Activated CD4-positive, CD25-positive, alpha-beta regulatory T cell treated with anti-CD3 and anti-CD28 coated beads, Interleukin-2, amount 50 U/mL, for 72 hours (primary cell): Measurements from ENCODE around the gene HMGB1.

ENCODE experiments used
- DNase-seq: peaks from one replicate; pipeline ENCODE4 v3.0.0; 2021

The HMGB1 gene

GRCh38 chr13:30429721-30430694 is 35.7 kb downstream of the HMGB1 start:
- DNase-seq: no peak

- DNase-seq: no peak
Observed at GRCh38 chr13:30429235-30429634, 36.5 kb downstream of the HMGB1 start.

- DNase-seq: no peak
Observed at GRCh38 chr13:30423891-30424290, 41.8 kb downstream of the HMGB1 start.

- peak; percentile 75 for DNase-seq
Observed at GRCh38 chr13:30422054-30422839, 43.5 kb downstream of the HMGB1 start, which contains the start of gene UBE2L5. UBE2L5 (plus strand) TSS chr13:30422493; CDS start chr13:30427991, 5,498 bp downstream.

- peak; percentile 47 for DNase-seq
Observed at GRCh38 chr13:30421093-30422053, 44.4 kb downstream of the HMGB1 start.

- DNase-seq: no peak
Observed at GRCh38 chr13:30418717-30419459, 46.8 kb downstream of the HMGB1 start.

- no peak for DNase-seq
Observed at GRCh38 chr13:30418075-30418716, 47.5 kb downstream of the HMGB1 start.

GRCh38 chr13:30416471-30416870 is 49.3 kb downstream of the HMGB1 start:
- DNase-seq: no peak

GRCh38 chr13:30415430-30416030 is 50.2 kb downstream of the HMGB1 start:
- no peak for DNase-seq

- DNase-seq: no peak
Observed at GRCh38 chr13:30413842-30414241, 51.9 kb downstream of the HMGB1 start.

- no peak for DNase-seq
Observed at GRCh38 chr13:30412346-30412745, 53.4 kb downstream of the HMGB1 start.

- DNase-seq: no peak
Observed at GRCh38 chr13:30410705-30411125, 55.0 kb downstream of the HMGB1 start.

GRCh38 chr13:30409886-30410704 is 55.6 kb downstream of the HMGB1 start:
- DNase-seq: no peak

- DNase-seq: peak; percentile 90
Observed at GRCh38 chr13:30408319-30409101, 57.2 kb downstream of the HMGB1 start.

GRCh38 chr13:30406779-30407416 is 58.8 kb downstream of the HMGB1 start:
- no peak for DNase-seq
